HCEC 1CT (cell line): ENCODE measurements around the gene LRTM1.

Experiments used
- DNase-seq: peaks from one replicate; pipeline ENCODE4 v3.0.0-alpha.2; 2017

Gene LRTM1

DNA sequence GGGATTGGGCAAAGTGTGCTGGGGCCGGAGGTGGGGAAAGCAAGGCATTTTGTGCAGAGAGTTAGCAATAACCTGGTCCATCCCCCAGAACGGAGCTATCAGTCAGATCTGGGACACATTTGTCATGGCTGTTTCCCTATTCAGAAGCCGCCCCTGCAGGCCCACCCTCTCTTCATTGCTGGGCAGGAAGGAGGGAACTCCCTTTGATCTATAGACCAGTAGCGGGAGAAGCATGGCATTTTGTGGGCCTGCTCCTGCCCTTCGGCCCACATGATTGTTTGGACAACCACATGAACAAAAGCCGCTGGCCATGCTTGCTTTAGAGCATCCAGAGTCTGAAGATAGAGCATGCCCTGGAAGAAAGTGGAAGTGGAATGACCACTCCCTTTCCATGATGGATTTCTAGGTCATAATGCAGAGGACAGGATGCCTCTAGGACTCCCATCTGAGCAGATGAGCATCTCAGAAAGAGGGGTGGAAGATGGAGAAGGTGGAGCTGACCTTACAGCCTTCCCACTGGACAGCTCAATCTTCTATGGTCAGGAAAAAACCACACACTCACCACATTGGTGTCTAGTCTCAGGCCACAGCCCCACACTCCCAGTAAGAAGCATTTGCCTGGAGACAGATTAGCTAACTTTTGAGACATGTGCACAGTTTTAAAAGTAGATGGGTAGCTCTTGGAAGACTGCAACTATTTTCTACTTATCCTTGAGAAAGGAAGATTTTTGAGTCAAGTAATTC is 11.9 kb upstream of the LRTM1 start:
- DNase-seq, result peak; percentile 11

GRCh38 chr3:54936561-54936960 is 8.7 kb upstream of the LRTM1 start:
- DNase-seq, result no peak

DNA sequence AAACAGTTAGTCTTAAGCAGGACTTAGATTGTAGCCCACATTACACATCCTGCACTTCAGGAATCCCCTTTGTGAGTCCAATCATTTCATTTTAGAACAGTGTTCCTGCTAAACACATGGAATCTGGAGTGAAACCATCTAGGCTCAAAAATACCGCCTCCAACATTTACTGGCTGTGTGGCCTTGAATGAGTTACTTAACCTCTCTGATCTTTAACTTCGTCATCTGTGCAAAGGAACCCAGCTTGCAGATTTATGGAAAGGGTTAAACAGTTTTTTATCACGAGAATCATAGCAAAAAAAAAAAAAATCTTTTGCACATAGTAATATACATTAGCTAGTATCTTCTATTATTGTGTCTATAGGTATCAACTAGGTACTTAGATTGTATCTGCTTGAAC is 8.0 kb upstream of the LRTM1 start:
- no peak for DNase-seq

GRCh38 chr3:54932606-54933005 is 4.7 kb upstream of the LRTM1 start:
- no peak for DNase-seq

DNA sequence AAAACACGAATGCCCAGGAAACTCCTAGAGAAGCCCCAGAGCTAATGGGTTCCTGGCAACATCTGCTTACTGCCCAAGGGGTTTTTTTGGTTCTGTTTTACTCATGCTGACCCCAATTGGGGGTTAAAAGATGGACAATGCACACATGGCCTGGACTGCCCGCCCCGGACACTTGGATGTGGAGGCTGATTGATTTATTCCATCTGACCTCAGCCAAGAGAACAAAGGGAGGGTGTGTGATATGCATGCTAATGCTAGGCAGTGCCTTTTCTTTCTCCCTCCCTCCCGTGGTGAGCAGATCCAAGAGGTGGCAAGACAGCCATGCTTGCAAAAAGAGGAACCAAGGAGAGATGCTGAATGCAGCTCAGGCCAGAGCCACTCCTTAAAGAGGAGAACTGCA is 3.3 kb upstream of the LRTM1 start:
- no peak for DNase-seq

DNA sequence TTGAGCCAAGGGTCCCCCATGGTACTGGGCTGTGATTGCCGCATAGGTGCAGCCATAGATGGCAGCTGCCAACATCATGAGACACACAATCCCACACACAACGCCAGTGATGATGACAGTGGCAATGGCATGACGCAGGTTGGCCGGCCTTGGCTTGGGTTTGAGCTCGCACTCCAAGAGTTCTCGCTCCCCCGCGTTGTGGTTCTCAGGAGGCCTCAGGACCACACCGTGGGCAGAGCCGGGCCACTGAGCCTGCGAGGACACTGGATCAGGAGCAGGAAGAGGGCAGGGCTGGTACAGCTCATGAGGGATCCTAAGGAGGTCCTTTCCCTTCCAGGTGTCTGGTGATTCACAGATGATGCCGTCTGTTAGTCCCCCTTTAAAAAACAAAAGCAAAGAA is 9.3 kb downstream of the LRTM1 start:
- no peak for DNase-seq

- no peak for DNase-seq
Observed at GRCh38 chr3:54917862-54918261, 10.0 kb downstream of the LRTM1 start.

DNA sequence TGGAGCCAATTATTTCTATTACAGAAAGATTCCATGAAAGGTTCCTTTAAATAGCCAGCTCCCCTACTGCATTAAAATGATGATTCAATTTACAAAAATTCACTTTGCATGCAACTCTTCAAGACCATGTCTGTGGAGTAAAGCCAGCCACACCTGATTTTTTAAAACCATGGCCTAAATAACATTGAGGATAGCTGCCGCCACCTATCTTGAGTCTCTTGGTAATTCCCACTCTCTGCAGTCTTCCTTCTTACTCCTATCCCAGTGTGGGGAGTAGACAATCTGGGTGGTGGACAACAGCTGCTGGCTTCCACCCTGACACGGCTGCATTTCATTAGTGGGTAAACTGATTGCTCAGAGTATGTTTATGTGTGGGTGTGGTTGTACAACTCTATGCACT is 10.7 kb downstream of the LRTM1 start:
- peak; percentile 1 for DNase-seq

DNA sequence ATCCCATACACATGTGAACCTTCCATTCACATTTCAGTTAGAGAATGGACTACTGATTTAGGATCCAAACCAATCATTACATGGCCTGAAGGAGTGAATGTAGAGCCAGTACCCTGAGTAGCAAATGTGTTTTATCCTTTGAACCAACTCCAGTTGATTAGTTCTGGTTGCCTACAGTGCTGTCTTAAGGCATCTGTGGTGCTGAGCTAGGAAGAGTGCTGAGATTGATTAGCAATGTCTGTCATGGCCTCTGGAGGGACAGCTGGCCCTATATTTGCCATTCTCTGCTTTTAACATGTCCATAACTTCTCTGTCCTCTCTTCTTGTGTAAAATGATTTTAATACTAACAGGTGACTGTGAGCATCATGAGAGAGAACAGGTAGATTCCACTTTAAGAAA is 11.1 kb downstream of the LRTM1 start:
- DNase-seq, result peak; percentile 5

GRCh38 chr3:54915976-54916375 is 11.9 kb downstream of the LRTM1 start:
- DNase-seq, result no peak

- DNase-seq, result no peak
Observed at GRCh38 chr3:54915181-54915580, 12.7 kb downstream of the LRTM1 start.

GRCh38 chr3:54914180-54914579 is 13.7 kb downstream of the LRTM1 start:
- no peak for DNase-seq

- DNase-seq, result no peak
Observed at GRCh38 chr3:54909191-54909590, 18.7 kb downstream of the LRTM1 start.

- no peak for DNase-seq
Observed at GRCh38 chr3:54906763-54907162, 21.1 kb downstream of the LRTM1 start.

DNA sequence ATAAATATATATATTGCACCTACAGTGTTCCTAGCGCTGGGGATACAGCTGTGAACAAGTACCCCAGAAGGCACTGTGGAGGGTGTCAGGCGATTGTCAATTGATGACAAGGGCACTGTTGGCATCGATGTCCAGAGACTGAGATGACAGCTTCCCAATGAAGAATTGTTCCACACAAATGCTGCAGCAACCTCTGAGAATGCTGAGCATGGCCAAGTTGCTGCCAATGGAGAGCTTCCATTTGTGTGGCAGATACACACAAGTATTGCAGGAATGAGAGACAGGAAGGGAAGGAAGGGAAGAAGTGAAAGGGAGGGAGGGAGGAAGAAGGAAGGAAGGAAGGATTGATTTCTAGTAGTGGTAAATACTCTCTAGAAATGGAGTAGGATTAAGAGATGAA is 21.9 kb downstream of the LRTM1 start:
- no peak for DNase-seq

GRCh38 chr3:54905261-54905888 is 22.5 kb downstream of the LRTM1 start:
- DNase-seq, result peak; percentile 53

DNA sequence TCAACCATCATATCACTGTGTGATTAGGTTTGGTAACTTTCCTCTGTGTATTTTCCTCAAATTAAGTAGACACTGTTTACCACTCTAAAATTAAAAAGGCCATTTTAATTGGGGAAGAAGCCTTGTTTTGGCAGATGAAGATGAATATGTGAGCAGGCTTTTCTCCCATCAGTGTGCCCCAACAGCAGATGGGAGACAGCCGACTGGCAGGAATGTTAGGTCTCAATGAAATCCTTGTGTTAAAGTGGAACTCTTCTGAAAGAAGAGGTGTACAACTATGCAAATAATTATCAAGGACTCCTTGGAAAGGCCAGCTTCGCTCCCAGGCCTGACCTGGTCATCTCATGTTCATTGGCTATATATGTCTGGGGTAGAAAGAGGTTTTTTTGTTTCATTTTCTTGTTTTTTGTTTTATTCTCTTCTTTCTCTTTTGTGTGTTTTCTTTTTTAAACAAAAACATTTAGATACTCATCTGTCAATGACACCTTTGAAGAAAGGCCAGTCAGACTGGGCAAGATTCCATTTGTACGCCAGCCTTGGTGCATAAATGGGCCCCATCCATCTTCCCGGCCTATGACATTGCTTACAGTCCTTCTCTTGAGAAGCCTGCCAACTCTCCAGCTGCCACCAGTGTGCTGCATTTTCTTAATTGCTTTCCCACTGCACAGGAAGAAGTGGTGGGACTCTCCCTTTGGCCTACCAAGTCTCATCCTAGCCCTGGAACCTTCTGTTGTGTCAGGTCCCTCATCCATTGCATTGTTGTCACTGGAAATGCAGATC is 25.8 kb downstream of the LRTM1 start:
- no peak for DNase-seq

GRCh38 chr3:54900838-54901591 is 26.8 kb downstream of the LRTM1 start:
- DNase-seq, result no peak

DNA sequence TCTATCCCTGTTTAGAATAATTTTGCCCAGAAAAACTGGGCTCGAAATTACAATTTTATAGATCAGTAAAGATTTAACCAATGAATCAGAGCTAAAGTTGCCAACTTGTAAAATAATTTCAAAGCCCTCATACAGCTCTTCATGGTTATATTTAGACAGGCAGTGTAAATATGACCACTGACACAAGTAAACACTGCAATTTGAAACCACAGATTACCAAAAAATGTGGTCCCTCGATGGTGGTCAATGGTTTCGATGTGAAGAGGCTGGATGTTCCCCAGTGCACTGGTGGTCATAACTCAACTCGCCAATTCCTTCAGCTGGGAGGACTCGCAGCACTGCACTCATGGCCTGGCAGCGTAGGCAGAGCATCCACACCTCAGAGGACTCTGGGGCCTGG is 28.6 kb downstream of the LRTM1 start:
- DNase-seq, result no peak

DNA sequence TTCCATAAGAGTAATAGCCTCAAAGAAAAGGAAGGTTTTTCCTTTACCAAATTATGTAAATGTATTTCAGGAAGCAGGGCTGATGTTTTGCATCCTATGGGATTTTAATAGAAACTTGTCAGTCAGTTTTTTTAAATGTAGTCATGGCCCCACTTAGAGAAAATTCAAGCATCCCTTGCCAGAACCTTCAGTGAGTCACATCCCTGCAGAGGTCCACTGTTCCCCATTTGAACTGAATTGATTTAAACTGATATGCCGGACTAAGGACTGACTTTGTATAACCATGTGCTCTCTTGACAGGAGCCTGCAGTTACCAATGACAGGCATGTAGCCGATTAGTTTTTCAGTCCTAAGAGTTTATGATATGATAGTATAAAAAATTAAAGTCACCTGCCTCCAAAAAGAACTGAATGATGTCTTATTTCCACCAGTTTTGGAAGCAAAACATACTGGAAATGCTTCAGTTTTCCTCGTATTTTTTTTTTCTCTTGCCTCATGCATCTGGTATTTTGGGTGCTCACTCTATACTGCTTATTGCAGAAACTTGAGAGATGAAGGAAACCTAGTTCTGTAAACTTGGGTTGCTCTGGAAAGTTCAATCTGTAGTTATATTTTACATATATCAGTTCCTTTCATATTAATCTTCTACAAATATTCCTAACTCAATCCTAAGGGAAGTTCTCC is 30.7 kb downstream of the LRTM1 start:
- DNase-seq, result peak; percentile 77

- no peak for DNase-seq
Observed at GRCh38 chr3:54895613-54896012, 32.2 kb downstream of the LRTM1 start.

GRCh38 chr3:54892168-54892567 is 35.7 kb downstream of the LRTM1 start:
- no peak for DNase-seq

DNA sequence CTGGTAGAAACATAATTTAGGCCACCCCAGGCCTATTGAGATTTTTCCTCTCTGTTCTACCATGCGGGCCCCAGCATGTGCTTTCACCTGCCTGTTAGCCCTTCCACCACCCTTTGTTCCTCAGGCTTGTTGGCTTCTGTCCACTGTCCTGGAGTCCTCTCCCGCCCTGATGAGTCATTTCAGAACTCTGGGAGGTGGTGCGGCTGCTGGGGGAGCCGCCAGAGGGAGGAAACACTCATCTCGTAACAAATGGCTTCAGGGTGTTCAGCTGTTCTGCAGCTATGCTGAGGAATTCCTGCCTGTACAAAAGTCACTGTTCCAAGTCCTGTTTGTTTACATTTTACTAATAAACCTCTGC is 36.3 kb downstream of the LRTM1 start:
- DNase-seq, result peak; percentile 92
